Calu3 (cell line): ENCODE measurements around the gene NBEA. TPM values are rescaled to one million over a fixed set of nuclear protein-coding genes. Genes with fewer than 3 reads are reported as not detected.
"Not testable (repeated sequence)": the region's sequence is repeated elsewhere in the genome, so short reads cannot be mapped to it uniquely, and the experiment has no call there.

ENCODE experiments used
- BruUV-seq: library from RNA; stranded (reverse); fragments of 400-500 nt; replicated peaks from 2 replicates; lab custom pipeline; 2021; lab: Mats Ljungman, UMichigan
- CTCF ChIA-PET: fragments of 300-600 bp; sonication (Branson Sonifier 250); formaldehyde crosslinking; loops from one replicate; lab custom pipeline; 2022; ENCODE audit warnings: antibody characterized with exemption; lab: Charles Lee
- DNase-seq: peaks from one replicate; pipeline ENCODE4 v3.0.0; 2022
- H3K27ac Mint-ChIP-seq: one replicate; pipeline ENCODE4 v1.8.0; 2022; ENCODE audit warnings: mixed read lengths; ENCODE audit not compliant: unreplicated experiment
- H3K27me3 Mint-ChIP-seq: one replicate; pipeline ENCODE4 v1.8.0; 2022; ENCODE audit warnings: mixed read lengths; ENCODE audit not compliant: unreplicated experiment
- H3K36me3 Mint-ChIP-seq: one replicate; pipeline ENCODE4 v1.8.0; 2022; ENCODE audit warnings: mild to moderate bottlenecking, moderate library complexity, mixed read lengths; ENCODE audit not compliant: insufficient read depth, unreplicated experiment
- H3K4me1 Mint-ChIP-seq: one replicate; pipeline ENCODE4 v1.8.0; 2022; ENCODE audit warnings: mild to moderate bottlenecking, low read depth, mixed read lengths; ENCODE audit not compliant: unreplicated experiment
- H3K4me3 Mint-ChIP-seq: one replicate; pipeline ENCODE4 v1.8.0; 2022; ENCODE audit warnings: mild to moderate bottlenecking, low read depth, moderate library complexity, mixed read lengths; ENCODE audit not compliant: unreplicated experiment
- H3K9me3 Mint-ChIP-seq: one replicate; pipeline ENCODE4 v1.8.0; 2022; ENCODE audit warnings: low read depth, mixed read lengths; ENCODE audit not compliant: unreplicated experiment
- intact Hi-C: fragments of 100-400 bp; cut with micrococcal nuclease; formaldehyde crosslinking; loops from one replicate; pipeline ENCODE4 v1.10.0; 2022; ENCODE audit not compliant: unreplicated experiment
- total RNA-seq: library from RNA; stranded (reverse); gene quantifications from 2 replicates; pipeline ENCODE4 v1.2.3, GENCODE V29; 2022
- TF ChIP-seq, protein P1 (sequence below): fragments of 200-600 bp; IDR thresholded peaks from one replicate; pipeline ENCODE4 v1.8.0; 2022; ENCODE audit warnings: antibody characterized with exemption; ENCODE audit not compliant: unreplicated experiment

Gene NBEA
- total RNA-seq, 1 experiment from 2014 or later = 18.0 TPM

DNA sequence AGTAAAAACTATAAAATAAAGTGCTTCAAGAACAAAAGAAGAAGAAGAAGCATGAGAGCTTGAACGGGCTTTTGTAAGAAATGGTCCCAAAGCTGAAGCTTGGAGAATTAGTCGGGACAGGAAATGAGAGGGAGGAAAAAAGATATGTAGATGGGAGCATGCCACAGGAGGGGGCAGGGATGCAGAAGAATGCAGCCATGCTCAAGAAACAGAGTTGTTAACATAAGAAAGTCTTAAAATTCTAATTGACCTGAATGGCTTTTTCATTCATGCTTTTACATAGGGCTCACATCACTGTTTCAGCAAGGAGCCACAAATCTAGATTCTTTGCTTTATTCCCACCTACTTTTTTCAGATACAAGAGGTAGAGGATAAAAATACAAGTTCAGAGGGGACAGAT, 27.7 kb upstream of the NBEA start:
- no peak for DNase-seq
- Mint-ChIP-seq H3K4me3 (no peak overlapping the region), H3K27me3 (no peaks in the 10 kb centered on the region), H3K4me1 (no peaks in the 10 kb centered on the region), H3K27ac (no peak overlapping the region), H3K36me3 (no peaks in the 10 kb centered on the region), H3K9me3 (no peaks in the 10 kb centered on the region)
- TF ChIP-seq, protein P1, sequence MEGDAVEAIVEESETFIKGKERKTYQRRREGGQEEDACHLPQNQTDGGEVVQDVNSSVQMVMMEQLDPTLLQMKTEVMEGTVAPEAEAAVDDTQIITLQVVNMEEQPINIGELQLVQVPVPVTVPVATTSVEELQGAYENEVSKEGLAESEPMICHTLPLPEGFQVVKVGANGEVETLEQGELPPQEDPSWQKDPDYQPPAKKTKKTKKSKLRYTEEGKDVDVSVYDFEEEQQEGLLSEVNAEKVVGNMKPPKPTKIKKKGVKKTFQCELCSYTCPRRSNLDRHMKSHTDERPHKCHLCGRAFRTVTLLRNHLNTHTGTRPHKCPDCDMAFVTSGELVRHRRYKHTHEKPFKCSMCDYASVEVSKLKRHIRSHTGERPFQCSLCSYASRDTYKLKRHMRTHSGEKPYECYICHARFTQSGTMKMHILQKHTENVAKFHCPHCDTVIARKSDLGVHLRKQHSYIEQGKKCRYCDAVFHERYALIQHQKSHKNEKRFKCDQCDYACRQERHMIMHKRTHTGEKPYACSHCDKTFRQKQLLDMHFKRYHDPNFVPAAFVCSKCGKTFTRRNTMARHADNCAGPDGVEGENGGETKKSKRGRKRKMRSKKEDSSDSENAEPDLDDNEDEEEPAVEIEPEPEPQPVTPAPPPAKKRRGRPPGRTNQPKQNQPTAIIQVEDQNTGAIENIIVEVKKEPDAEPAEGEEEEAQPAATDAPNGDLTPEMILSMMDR = no peak
- CTCF ChIA-PET = no interaction called here
- no TSS peak for BruUV-seq
- intact Hi-C loops = no loop called here

DNA sequence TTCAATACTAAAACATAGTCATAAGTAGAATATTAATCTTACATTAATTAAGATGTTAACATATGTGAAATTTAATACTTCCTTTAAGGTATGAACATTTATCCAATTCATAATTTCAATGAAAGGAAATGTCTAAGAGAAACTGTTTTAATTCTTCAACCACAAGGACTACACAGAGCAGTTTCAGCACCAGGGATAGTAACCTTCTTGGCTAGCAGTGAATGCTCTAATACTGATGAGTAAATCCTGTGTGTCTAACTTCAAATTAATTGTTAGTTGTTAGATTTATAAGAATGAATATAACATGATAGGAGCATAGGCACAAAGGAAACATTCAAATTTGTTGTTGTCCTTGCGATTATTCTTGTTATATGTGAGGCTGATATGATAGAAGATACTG, 15.6 kb upstream of the NBEA start:
- CTCF ChIA-PET = no interaction called here
- intact Hi-C loops = no loop called here
- Mint-ChIP-seq H3K4me1 (peaks cover 10% of the 10 kb centered on the region), H3K36me3 (no peaks in the 10 kb centered on the region), H3K27ac (no peak overlapping the region), H3K9me3 (no peaks in the 10 kb centered on the region), H3K27me3 (no peaks in the 10 kb centered on the region), H3K4me3 (no peak overlapping the region)
- BruUV-seq = no TSS peak
- DNase-seq = peak; percentile 16
- TF ChIP-seq, protein P1 = no peak

DNA sequence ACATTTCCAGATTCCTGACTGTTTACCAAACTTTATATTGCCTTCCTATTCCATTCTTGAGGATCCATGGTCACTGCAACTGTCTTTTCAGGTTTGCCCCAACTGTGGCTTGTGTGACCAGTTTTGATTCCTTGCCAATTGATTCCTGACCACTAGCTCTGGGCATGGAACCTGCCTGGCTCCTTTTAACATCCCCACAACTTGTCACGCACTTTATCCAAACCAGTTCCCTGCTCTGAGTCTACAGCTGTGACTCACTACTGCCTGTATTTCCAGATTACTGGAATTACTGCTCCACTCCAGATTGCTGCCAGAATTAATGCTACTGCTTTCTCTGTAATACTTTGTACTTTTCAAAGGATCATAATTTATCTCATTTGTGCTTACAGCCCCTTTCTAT, 13.4 kb upstream of the NBEA start:
- H3K4me1 Mint-ChIP-seq = peaks cover 14% of the 10 kb centered on the region
- H3K27ac Mint-ChIP-seq, H3K27me3 Mint-ChIP-seq, H3K4me3 Mint-ChIP-seq, intact Hi-C loops, H3K36me3 Mint-ChIP-seq, BruUV-seq, H3K9me3 Mint-ChIP-seq: not testable (repeated sequence)
- CTCF ChIA-PET = interaction anchor here (0.6 kb wide), 1 partner anchor 613 kb away, joined by 6 read pairs; no protein-coding TSS in a partner anchor
- peak; percentile 41 for DNase-seq

DNA sequence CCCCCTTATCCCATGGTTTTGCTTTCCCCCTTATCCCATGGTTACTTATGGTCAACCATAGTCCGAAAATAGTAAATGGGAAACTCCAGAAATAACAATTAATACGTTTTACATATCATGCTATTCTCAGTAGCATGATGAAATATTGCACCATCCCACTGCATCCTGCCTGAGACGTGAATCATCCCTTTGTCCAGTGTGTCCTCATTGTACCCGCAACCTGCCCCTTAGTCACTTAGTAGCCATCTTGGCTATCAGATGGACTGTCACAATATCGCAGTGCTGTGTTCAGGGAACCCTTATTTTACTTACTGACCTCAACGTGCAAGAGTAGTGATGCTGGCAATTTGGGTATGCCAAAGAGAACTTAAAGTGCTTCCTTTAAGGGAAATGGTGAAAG, 10.5 kb upstream of the NBEA start:
- no peak for DNase-seq
- CTCF ChIA-PET = no interaction called here
- no peak overlapping the region for H3K4me3 Mint-ChIP-seq
- H3K9me3 Mint-ChIP-seq = no peaks in the 10 kb centered on the region
- no TSS peak for BruUV-seq
- peaks cover 19% of the 10 kb centered on the region for H3K4me1 Mint-ChIP-seq
- no peaks in the 10 kb centered on the region for H3K27me3 Mint-ChIP-seq
- TF ChIP-seq, protein P1 = no peak
- intact Hi-C loops = no loop called here
- H3K36me3 Mint-ChIP-seq = no peaks in the 10 kb centered on the region
- H3K27ac Mint-ChIP-seq = no peak overlapping the region

DNA sequence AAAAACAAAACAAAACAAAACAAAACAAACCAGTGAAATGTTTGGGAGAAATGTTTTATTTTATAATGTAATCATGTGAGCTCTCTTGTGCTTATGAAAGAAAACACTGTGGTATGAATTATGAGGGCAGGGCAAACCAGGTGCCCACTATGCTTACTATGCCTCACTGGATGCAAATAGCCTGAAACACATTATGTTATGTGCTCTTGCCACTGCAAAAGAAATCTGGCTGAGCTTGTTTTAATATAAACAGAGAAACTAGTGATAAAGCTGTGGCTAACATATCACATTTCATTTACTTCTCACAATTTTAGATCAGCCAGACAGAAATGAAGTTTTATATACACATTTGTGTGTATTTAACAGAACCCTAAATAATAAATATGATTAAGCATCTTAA, 8.7 kb upstream of the NBEA start:
- BruUV-seq = no TSS peak
- CTCF ChIA-PET = no interaction called here
- Mint-ChIP-seq H3K27me3 (no peaks in the 10 kb centered on the region), H3K9me3 (no peaks in the 10 kb centered on the region), H3K4me3 (no peak overlapping the region), H3K36me3 (no peaks in the 10 kb centered on the region), H3K27ac (no peak overlapping the region), H3K4me1 (peaks cover 17% of the 10 kb centered on the region)
- intact Hi-C loops = no loop called here
- no peak for DNase-seq
- TF ChIP-seq, protein P1 = no peak
